Measurements from ENCODE around the gene TAS2R41. TPM values are rescaled to one million over a fixed set of nuclear protein-coding genes. Genes with fewer than 3 reads are reported as not detected.

The TAS2R41 gene
- total RNA-seq, 1 donor from 2014 or later = not detected

DNA sequence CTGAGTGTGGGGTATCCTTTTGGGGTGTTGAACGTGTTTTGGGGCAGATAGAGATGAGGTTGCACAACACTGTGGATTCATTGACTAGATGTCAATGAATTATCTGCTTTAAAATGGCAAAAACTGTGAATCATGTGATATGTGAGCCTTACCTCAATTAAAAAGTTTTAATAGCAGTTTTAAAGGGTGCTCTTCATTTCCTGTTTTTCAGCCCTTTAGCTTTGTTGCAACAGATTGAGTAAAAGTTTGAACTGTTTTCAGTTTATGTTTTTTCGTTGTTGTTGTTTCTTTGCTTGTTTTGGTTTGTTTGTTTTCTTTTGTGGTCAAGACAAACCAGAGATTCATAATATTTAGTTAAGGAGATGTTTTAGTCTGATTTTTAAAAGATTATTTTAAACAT, 9.4 kb downstream of the TAS2R41 start:
- no peak overlapping the region for H3K4me3 Mint-ChIP-seq (ENCODE audit: unreplicated experiment)
- H2AFZ ChIP-seq (ENCODE audit: low read depth, low read length) = no peak overlapping the region

DNA sequence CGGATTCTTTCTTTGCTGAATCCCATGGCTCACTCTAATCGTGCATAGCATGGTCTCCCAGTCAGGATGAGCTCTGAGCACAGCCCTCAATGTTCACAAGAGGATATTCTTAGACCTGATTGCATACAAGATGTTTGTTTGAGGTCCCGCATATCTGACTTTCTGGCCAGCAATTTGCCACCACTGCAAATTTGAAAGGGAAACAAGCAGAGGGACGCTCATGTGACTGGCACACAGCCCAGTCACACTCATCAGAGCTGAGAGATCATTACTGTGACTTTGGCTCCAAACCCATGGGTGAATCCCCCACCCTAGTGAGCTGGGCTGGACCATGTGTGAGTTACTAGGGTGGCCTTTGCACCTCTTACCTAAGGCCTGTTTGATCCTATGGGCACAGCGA, 9.9 kb downstream of the TAS2R41 start:
- Mint-ChIP-seq H3K27ac (ENCODE audit: unreplicated experiment) (no peak overlapping the region), H3K27me3 (ENCODE audit: low read depth, unreplicated experiment) (no peaks in the 10 kb centered on the region), H3K4me1 (ENCODE audit: low read depth, unreplicated experiment) (peaks cover 14% of the 10 kb centered on the region), H3K9me3 (ENCODE audit: unreplicated experiment) (no peaks in the 10 kb centered on the region), H3K36me3 (ENCODE audit: low read depth, unreplicated experiment) (no peaks in the 10 kb centered on the region), H3K4me3 (ENCODE audit: unreplicated experiment) (no peak overlapping the region)
- Histone ChIP-seq H4K20me1 (ENCODE audit: insufficient read depth, low read length) (no peaks in the 10 kb centered on the region), H3K79me2 (ENCODE audit: insufficient read depth, low read length) (no peaks in the 10 kb centered on the region), H3K9me3 (ENCODE audit: insufficient read depth, low read depth, low read length) (no peaks in the 10 kb centered on the region), H3K27ac (ENCODE audit: low read depth, low read length) (no peak overlapping the region), H3K4me1 (ENCODE audit: insufficient read depth, low read length) (peaks cover 4% of the 10 kb centered on the region), H3K27me3 (ENCODE audit: insufficient read depth, low read length) (no peaks in the 10 kb centered on the region), H3K4me2 (ENCODE audit: low read length) (no peak overlapping the region), H3K36me3 (ENCODE audit: insufficient read depth, low read length) (no peaks in the 10 kb centered on the region), H3K4me3 (ENCODE audit: insufficient read depth, low read depth, low read length) (no peak overlapping the region), H3K9ac (ENCODE audit: low read length) (no peak overlapping the region), H2AFZ (ENCODE audit: low read depth, low read length) (peak overlapping the region; percentile 28)
- TF ChIP-seq, protein P1, sequence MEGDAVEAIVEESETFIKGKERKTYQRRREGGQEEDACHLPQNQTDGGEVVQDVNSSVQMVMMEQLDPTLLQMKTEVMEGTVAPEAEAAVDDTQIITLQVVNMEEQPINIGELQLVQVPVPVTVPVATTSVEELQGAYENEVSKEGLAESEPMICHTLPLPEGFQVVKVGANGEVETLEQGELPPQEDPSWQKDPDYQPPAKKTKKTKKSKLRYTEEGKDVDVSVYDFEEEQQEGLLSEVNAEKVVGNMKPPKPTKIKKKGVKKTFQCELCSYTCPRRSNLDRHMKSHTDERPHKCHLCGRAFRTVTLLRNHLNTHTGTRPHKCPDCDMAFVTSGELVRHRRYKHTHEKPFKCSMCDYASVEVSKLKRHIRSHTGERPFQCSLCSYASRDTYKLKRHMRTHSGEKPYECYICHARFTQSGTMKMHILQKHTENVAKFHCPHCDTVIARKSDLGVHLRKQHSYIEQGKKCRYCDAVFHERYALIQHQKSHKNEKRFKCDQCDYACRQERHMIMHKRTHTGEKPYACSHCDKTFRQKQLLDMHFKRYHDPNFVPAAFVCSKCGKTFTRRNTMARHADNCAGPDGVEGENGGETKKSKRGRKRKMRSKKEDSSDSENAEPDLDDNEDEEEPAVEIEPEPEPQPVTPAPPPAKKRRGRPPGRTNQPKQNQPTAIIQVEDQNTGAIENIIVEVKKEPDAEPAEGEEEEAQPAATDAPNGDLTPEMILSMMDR (IDR thresholded peaks at IDR 0.05; ENCODE audit: insufficient read depth, low read depth, low read length) = no peak
- no peak for TF ChIP-seq EZH2 (IDR thresholded peaks at IDR 0.05; ENCODE audit: insufficient read depth, low read length)
- DNase-seq (ENCODE audit: low read depth) (peak; percentile 7), FAIRE-seq (no peak)

More for the DNA sequence above, 9.4 kb downstream of the TAS2R41 start:
- H3K27me3 ChIP-seq (ENCODE audit: insufficient read depth, low read length) = no peaks in the 10 kb centered on the region
- H3K9me3 ChIP-seq (ENCODE audit: insufficient read depth, low read depth, low read length) = no peaks in the 10 kb centered on the region
- peaks cover 1% of the 10 kb centered on the region for H3K4me1 ChIP-seq (ENCODE audit: insufficient read depth, low read length)
- no peaks in the 10 kb centered on the region for H3K27me3 Mint-ChIP-seq (ENCODE audit: low read depth, unreplicated experiment)
- H3K36me3 Mint-ChIP-seq (ENCODE audit: low read depth, unreplicated experiment) = no peaks in the 10 kb centered on the region
- no peaks in the 10 kb centered on the region for H3K9me3 Mint-ChIP-seq (ENCODE audit: unreplicated experiment)
- H3K4me2 ChIP-seq (ENCODE audit: low read length) = no peak overlapping the region
- TF ChIP-seq, protein P1 (IDR thresholded peaks at IDR 0.05; ENCODE audit: insufficient read depth, low read depth, low read length) = no peak
- TF ChIP-seq EZH2 (IDR thresholded peaks at IDR 0.05; ENCODE audit: insufficient read depth, low read length) = no peak
- H3K4me3 ChIP-seq (ENCODE audit: insufficient read depth, low read depth, low read length) = no peak overlapping the region
- peaks cover 9% of the 10 kb centered on the region for H3K4me1 Mint-ChIP-seq (ENCODE audit: low read depth, unreplicated experiment)
- H4K20me1 ChIP-seq (ENCODE audit: insufficient read depth, low read length) = no peaks in the 10 kb centered on the region
- no peaks in the 10 kb centered on the region for H3K79me2 ChIP-seq (ENCODE audit: insufficient read depth, low read length)
- H3K36me3 ChIP-seq (ENCODE audit: insufficient read depth, low read length) = no peaks in the 10 kb centered on the region
- DNase-seq (ENCODE audit: low read depth) (no peak), FAIRE-seq (no peak)
- no peak overlapping the region for H3K9ac ChIP-seq (ENCODE audit: low read length)
- no peak overlapping the region for H3K27ac ChIP-seq (ENCODE audit: low read depth, low read length)
- H3K27ac Mint-ChIP-seq (ENCODE audit: unreplicated experiment) = no peak overlapping the region

- Histone ChIP-seq H3K9ac (ENCODE audit: low read length) (no peak overlapping the region), H3K27me3 (ENCODE audit: insufficient read depth, low read length) (no peaks in the 10 kb centered on the region), H2AFZ (ENCODE audit: low read depth, low read length) (no peak overlapping the region), H3K4me1 (ENCODE audit: insufficient read depth, low read length) (peaks cover 4% of the 10 kb centered on the region), H3K4me3 (ENCODE audit: insufficient read depth, low read depth, low read length) (no peak overlapping the region), H3K9me3 (ENCODE audit: insufficient read depth, low read depth, low read length) (no peaks in the 10 kb centered on the region), H3K27ac (ENCODE audit: low read depth, low read length) (no peak overlapping the region), H4K20me1 (ENCODE audit: insufficient read depth, low read length) (no peaks in the 10 kb centered on the region), H3K79me2 (ENCODE audit: insufficient read depth, low read length) (no peaks in the 10 kb centered on the region), H3K36me3 (ENCODE audit: insufficient read depth, low read length) (no peaks in the 10 kb centered on the region), H3K4me2 (ENCODE audit: low read length) (no peak overlapping the region)
- no peaks in the 10 kb centered on the region for H3K36me3 Mint-ChIP-seq (ENCODE audit: low read depth, unreplicated experiment)
- no peak overlapping the region for H3K27ac Mint-ChIP-seq (ENCODE audit: unreplicated experiment)
- peaks cover 28% of the 10 kb centered on the region for H3K4me1 Mint-ChIP-seq (ENCODE audit: low read depth, unreplicated experiment)
- H3K9me3 Mint-ChIP-seq (ENCODE audit: unreplicated experiment) = peaks cover 2% of the 10 kb centered on the region
- no peak for DNase-seq (ENCODE audit: low read depth)
- TF ChIP-seq, protein P1 (IDR thresholded peaks at IDR 0.05; ENCODE audit: insufficient read depth, low read depth, low read length) = peak; percentile 26
- TF ChIP-seq EZH2 (IDR thresholded peaks at IDR 0.05; ENCODE audit: insufficient read depth, low read length) = no peak
- no peak overlapping the region for H3K4me3 Mint-ChIP-seq (ENCODE audit: unreplicated experiment)
- H3K27me3 Mint-ChIP-seq (ENCODE audit: low read depth, unreplicated experiment) = no peaks in the 10 kb centered on the region
- FAIRE-seq = no peak
Measured at GRCh38 chr7:143490717-143491306, 13.1 kb downstream of the TAS2R41 start.
